Ectodermal cell (in vitro differentiated cells): Measurements from ENCODE around the gene NYNRIN. TPM values are rescaled to one million over a fixed set of nuclear protein-coding genes. Genes with fewer than 3 reads are reported as not detected.
"Not testable (repeated sequence)": the region's sequence is repeated elsewhere in the genome, so short reads cannot be mapped to it uniquely, and the experiment has no call there.

Experiments
- H3K27ac ChIP-seq: 2 replicates; pipeline ENCODE4 v1.7.0; 2013; ENCODE audit warnings: mild to moderate bottlenecking, low read depth, low read length; ENCODE audit not compliant: insufficient read depth, poor library complexity, severe bottlenecking
- H3K27me3 ChIP-seq: 2 replicates; pipeline ENCODE4 v1.7.0; 2013; ENCODE audit warnings: mild to moderate bottlenecking, low read length; ENCODE audit not compliant: insufficient read depth, control insufficient read depth, poor library complexity, severe bottlenecking
- H3K36me3 ChIP-seq: one replicate; pipeline ENCODE4 v1.7.0; 2013; ENCODE audit warnings: low read length; ENCODE audit not compliant: control insufficient read depth, insufficient read depth
- H3K4me1 ChIP-seq: one replicate; pipeline ENCODE4 v1.7.0; 2013; ENCODE audit warnings: low read length; ENCODE audit not compliant: control insufficient read depth, insufficient read depth
- H3K4me3 ChIP-seq: 2 replicates; pipeline ENCODE4 v1.7.0; 2013; ENCODE audit warnings: low read depth, low read length, control low read depth; ENCODE audit not compliant: insufficient read depth
- H3K9me3 ChIP-seq: 2 replicates; pipeline ENCODE4 v1.7.0; 2013; ENCODE audit warnings: mild to moderate bottlenecking, low read length, moderate library complexity; ENCODE audit not compliant: control insufficient read depth
- WGBS, 2 experiments: methylation state at CpG; one replicate each; pipeline ENCODE4 v1.1.7; 2013; ENCODE audit warnings: missing lambda C conversion rate in 2 of 2; 5-methylcytosine and 5-hydroxymethylcytosine counted together
- polyA plus RNA-seq, 4 experiments: library from polyadenylated mRNA; stranded (reverse); fragments of 50-300 nt; gene quantifications; one replicate each; pipeline ENCODE4 v1.2.3, GENCODE V29; 2013

NYNRIN gene
- 26.8 TPM for polyA plus RNA-seq (2013, experiment 1 of 4)
- 37.6 TPM for polyA plus RNA-seq (2013, experiment 2 of 4)
- 23.9 TPM for polyA plus RNA-seq (2013, experiment 3 of 4)
- polyA plus RNA-seq (2013, experiment 4 of 4) = 28.9 TPM

- WGBS, 2 experiments = 0% methylated on average over 47 to 52 of the region's 57 CpGs
- H3K27ac ChIP-seq = no peak within 1 kb of the TSS
- H3K9me3 ChIP-seq = no peaks in the 10 kb centered on the region
- peak within 1 kb of the TSS; percentile 65 for H3K4me3 ChIP-seq
- H3K4me1 ChIP-seq = peaks cover 25% of the 10 kb centered on the region
- H3K36me3 ChIP-seq = no peaks in the 10 kb centered on the region
- H3K27me3 ChIP-seq = no peaks in the 10 kb centered on the region
Measured at GRCh38 chr14:24398653-24399446, at the start of gene NYNRIN. NYNRIN (plus strand) TSS chr14:24399003; CDS start chr14:24399247, 244 bp downstream.

GRCh38 chr14:24349742-24350141 lies 49.1 kb upstream of the NYNRIN start:
- Histone ChIP-seq H3K27me3 (peaks cover 44% of the 10 kb centered on the region), H3K9me3 (no peaks in the 10 kb centered on the region), H3K4me3 (no peak overlapping the region), H3K27ac (no peak overlapping the region), H3K4me1 (no peaks in the 10 kb centered on the region), H3K36me3 (no peaks in the 10 kb centered on the region)
- 76 to 80% methylated on average over 5 of the region's 5 CpGs for WGBS, 2 experiments

- no peaks in the 10 kb centered on the region for H3K36me3 ChIP-seq
- peaks cover 40% of the 10 kb centered on the region for H3K27me3 ChIP-seq
- 35 to 37% methylated on average over 4 of the region's 4 CpGs for WGBS, 2 experiments
- no peak overlapping the region for H3K4me3 ChIP-seq
- no peak overlapping the region for H3K27ac ChIP-seq
- H3K9me3 ChIP-seq = no peaks in the 10 kb centered on the region
- no peaks in the 10 kb centered on the region for H3K4me1 ChIP-seq
Measured at GRCh38 chr14:24351517-24351916, 47.3 kb upstream of the NYNRIN start.

- no peak overlapping the region for H3K4me3 ChIP-seq
- 91 to 94% methylated on average over 3 of the region's 5 CpGs for WGBS, 2 experiments
- peaks cover 40% of the 10 kb centered on the region for H3K27me3 ChIP-seq
- H3K36me3 ChIP-seq = no peaks in the 10 kb centered on the region
- no peaks in the 10 kb centered on the region for H3K4me1 ChIP-seq
- no peak overlapping the region for H3K27ac ChIP-seq
- no peaks in the 10 kb centered on the region for H3K9me3 ChIP-seq
Measured at GRCh38 chr14:24353559-24354481, 45.0 kb upstream of the NYNRIN start.

- H3K9me3 ChIP-seq, H3K4me3 ChIP-seq, H3K36me3 ChIP-seq, H3K4me1 ChIP-seq, H3K27ac ChIP-seq: not testable (repeated sequence)
- H3K27me3 ChIP-seq = peaks cover 37% of the 10 kb centered on the region
- WGBS, 2 experiments = 79 to 92% methylated on average over 2 to 3 of the region's 3 CpGs
Measured at GRCh38 chr14:24354482-24354825, 44.3 kb upstream of the NYNRIN start.

GRCh38 chr14:24355009-24355408 lies 43.8 kb upstream of the NYNRIN start:
- no peak overlapping the region for H3K27ac ChIP-seq

DNA sequence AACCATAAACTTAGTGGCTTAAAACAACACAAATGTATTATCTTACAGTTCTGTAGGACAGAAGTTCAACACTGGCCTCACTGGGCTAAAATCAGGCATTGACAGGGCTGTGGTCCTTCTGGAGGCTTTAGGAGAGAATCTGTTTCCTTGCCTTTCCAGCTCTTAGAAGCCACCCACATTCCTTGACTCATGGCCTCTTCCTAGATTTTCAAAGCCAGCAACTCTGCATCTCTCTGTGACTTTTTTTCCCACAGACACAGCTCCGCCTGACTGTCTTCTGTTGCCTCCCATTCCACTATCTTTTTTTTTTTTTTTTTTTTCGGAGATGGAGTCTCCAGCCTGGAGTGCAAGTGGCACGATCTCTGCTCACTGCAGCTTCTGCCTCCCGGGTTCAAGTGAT lies 42.6 kb upstream of the NYNRIN start:
- Histone ChIP-seq H3K27ac (no peak overlapping the region), H3K4me3 (no peak overlapping the region), H3K36me3 (no peaks in the 10 kb centered on the region), H3K9me3 (no peaks in the 10 kb centered on the region), H3K4me1 (no peaks in the 10 kb centered on the region), H3K27me3 (peaks cover 27% of the 10 kb centered on the region)
- WGBS, 2 experiments = 73 to 88% methylated on average over 4 of the region's 4 CpGs

More at GRCh38 chr14:24355009-24355408, 43.8 kb upstream of the NYNRIN start:
- H3K36me3 ChIP-seq = no peaks in the 10 kb centered on the region
- WGBS, 2 experiments = 88 to 94% methylated on average over 7 of the region's 7 CpGs
- H3K4me1 ChIP-seq = no peaks in the 10 kb centered on the region
- no peak overlapping the region for H3K4me3 ChIP-seq
- peaks cover 31% of the 10 kb centered on the region for H3K27me3 ChIP-seq
- no peaks in the 10 kb centered on the region for H3K9me3 ChIP-seq

DNA sequence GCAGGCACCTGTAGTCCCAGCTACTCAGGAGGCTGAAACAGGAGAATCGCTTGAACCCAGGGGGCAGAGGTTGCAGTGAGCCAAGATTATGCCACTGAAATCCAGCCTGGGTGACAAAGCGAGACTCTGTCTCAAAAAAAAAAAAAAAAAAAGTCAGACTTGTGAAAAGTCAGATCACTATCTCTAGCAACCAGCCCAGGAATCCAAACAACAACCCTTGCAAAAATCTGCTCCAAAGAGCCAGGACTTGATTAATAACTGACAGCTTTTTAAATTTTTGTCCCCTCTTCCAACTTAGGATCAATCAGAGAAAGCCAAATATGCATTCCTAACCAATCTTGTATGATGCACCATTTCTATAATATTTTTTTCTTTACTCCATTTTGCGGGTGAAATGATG lies 38.5 kb upstream of the NYNRIN start:
- WGBS, 2 experiments = 90 to 92% methylated on average over 3 of the region's 3 CpGs
- H3K4me3 ChIP-seq = no peak overlapping the region
- no peaks in the 10 kb centered on the region for H3K4me1 ChIP-seq

DNA sequence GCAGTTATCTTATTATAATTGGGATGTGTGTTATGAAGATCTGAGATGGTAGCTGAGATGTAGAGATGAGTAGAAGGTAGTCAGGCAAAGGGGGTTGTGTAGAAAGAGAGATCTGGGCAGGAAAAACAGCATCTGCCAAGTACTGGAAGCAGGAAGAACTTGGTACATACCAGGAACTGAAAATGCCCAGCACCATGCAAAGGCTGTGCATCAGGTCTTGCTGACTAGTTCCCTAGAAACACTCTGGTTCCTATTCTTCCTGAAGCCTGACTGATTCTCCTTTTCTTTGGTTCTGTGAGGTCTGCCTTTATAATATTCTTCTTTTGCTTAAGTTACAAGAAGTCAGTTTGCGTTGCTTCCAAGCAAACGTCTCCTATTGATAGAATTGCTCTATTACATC lies 37.5 kb upstream of the NYNRIN start:
- H3K4me1 ChIP-seq = no peaks in the 10 kb centered on the region
- no peak overlapping the region for H3K27ac ChIP-seq
- H3K9me3 ChIP-seq = no peaks in the 10 kb centered on the region
- 84 to 100% methylated on average over 1 to 2 of the region's 2 CpGs for WGBS, 2 experiments
- H3K4me3 ChIP-seq = no peak overlapping the region
- H3K27me3 ChIP-seq = peaks cover 25% of the 10 kb centered on the region
- no peaks in the 10 kb centered on the region for H3K36me3 ChIP-seq

More for the DNA sequence above, 38.5 kb upstream of the NYNRIN start:
- no peaks in the 10 kb centered on the region for H3K36me3 ChIP-seq
- no peaks in the 10 kb centered on the region for H3K9me3 ChIP-seq
- H3K27me3 ChIP-seq = peaks cover 25% of the 10 kb centered on the region
- no peak overlapping the region for H3K27ac ChIP-seq
